HepG2 (cell line): Measurements from ENCODE around the gene WIPF2. TPM values are rescaled to one million over a fixed set of nuclear protein-coding genes. Genes with fewer than 3 reads are reported as not detected.

ENCODE experiments used
- ATAC-seq: fragments of 200-7000 bp; cut with Tn5 transposase; 3 replicates; pipeline ENCODE4 v1.9.1; 2020; ENCODE audit warnings: mild to moderate bottlenecking, moderate library complexity
- BruUV-seq: library from RNA; stranded (reverse); fragments of 400-500 nt; replicated peaks from 2 replicates; lab custom pipeline; 2021; lab: Mats Ljungman, UMichigan
- CTCF ChIA-PET: fragments of 300-600 bp; formaldehyde crosslinking; extraction: SDS; loops from one replicate; lab custom pipeline; 2021; ENCODE audit warnings: low total read pairs, inconsistent platforms, low intra/inter-chr PET ratio; lab: Yijun Ruan, JAX
- POLR2A ChIA-PET: fragments of 350-600 bp; sonication (Branson Sonifier 250); formaldehyde crosslinking; loops from one replicate; lab custom pipeline; 2020; ENCODE audit warnings: antibody characterized with exemption, inconsistent platforms; lab: Yijun Ruan, JAX
- DNase-seq: peaks from one replicate; pipeline ENCODE4 v3.0.0-alpha.2; 2015; ENCODE audit warnings: low spot score
- FAIRE-seq: peaks from 3 replicates; lab custom pipeline; 2011; peaks lifted over from hg19 to GRCh38; lab: Jason Lieb, UNC
- H2AFZ ChIP-seq: one replicate; pipeline ENCODE4 v1.6.1; 2011; ENCODE audit warnings: low read length, inconsistent platforms
- H3K27ac ChIP-seq: fragments of 300-600 bp; 3 replicates; pipeline ENCODE4 v1.8.0; 2011; ENCODE audit warnings: mixed run types, mild to moderate bottlenecking, mixed read lengths, low read length, inconsistent platforms; ENCODE audit not compliant: insufficient read depth; ENCODE audit errors: extremely low read length
- H3K27me3 ChIP-seq, 2 experiments: fragments of 200-600 bp in 1 of 2; 2 replicates in 1 of 2; 3 replicates in 1 of 2; pipeline versions ENCODE4 v1.6.0 to v1.8.0; 2011; ENCODE audit warnings: low read length in 2 of 2, mild to moderate bottlenecking in 2 of 2, moderate library complexity in 2 of 2, inconsistent platforms in 1 of 2; ENCODE audit not compliant: insufficient read depth in 2 of 2, control insufficient read depth in 1 of 2
- H3K36me3 ChIP-seq, 2 experiments: fragments of 200-600 bp in 1 of 2; replicated peaks in 1 of 2; 2 replicates in 1 of 2; 3 replicates in 1 of 2; pipeline versions ENCODE4 v1.5.1 to v1.8.0; 2011; ENCODE audit warnings: low read length in 2 of 2, inconsistent platforms in 1 of 2; ENCODE audit not compliant: insufficient read depth in 2 of 2, control insufficient read depth in 1 of 2
- H3K4me1 ChIP-seq: 2 replicates; pipeline ENCODE4 v1.5.1; 2012; ENCODE audit warnings: low read length, inconsistent platforms; ENCODE audit not compliant: insufficient read depth
- H3K4me2 ChIP-seq: 2 replicates; pipeline ENCODE4 v1.6.0; 2011; ENCODE audit warnings: low read depth, low read length, inconsistent platforms
- H3K4me3 ChIP-seq, 3 experiments: fragments of 200-600 bp in 1 of 3; sonication (generic), shearing (Covaris generic) in 1 of 3; replicated peaks in 1 of 3; 2 replicates each; pipeline ENCODE4 v1.5.1; 2011 to 2016; ENCODE audit warnings: low read length in 3 of 3, inconsistent platforms in 2 of 3, low read depth in 2 of 3, mild to moderate bottlenecking in 2 of 3, control low read depth in 1 of 3, mixed read lengths in 1 of 3; ENCODE audit not compliant: insufficient read depth in 1 of 3
- H3K79me2 ChIP-seq: one replicate; pipeline ENCODE4 v1.6.1; 2011; ENCODE audit warnings: low read length, inconsistent platforms; ENCODE audit not compliant: insufficient read depth
- H3K9ac ChIP-seq: 2 replicates; pipeline ENCODE4 v1.6.0; 2011; ENCODE audit warnings: mild to moderate bottlenecking, low read depth, low read length, inconsistent platforms; ENCODE audit not compliant: insufficient read depth
- H3K9me3 ChIP-seq: 2 replicates; pipeline ENCODE4 v1.5.1; 2012; ENCODE audit warnings: mild to moderate bottlenecking, low read length
- H4K20me1 ChIP-seq: 2 replicates; pipeline ENCODE4 v1.6.0; 2011; ENCODE audit warnings: inconsistent platforms, mild to moderate bottlenecking, low read length, moderate library complexity; ENCODE audit not compliant: insufficient read depth
- FOXP1 ChIP-seq, 2 experiments: fragments of 450-650 bp in 1 of 2; IDR thresholded peaks; 2 replicates each; pipeline ENCODE4 v1.6.1; 2017 to 2018; ENCODE audit warnings: antibody characterized with exemption in 1 of 2
- GLI4 ChIP-seq: sonication (generic); formaldehyde crosslinking; IDR thresholded peaks from 2 replicates; pipeline ENCODE4 v1.5.1; 2020; ENCODE audit warnings: missing genetic modification reagents, mild to moderate bottlenecking, moderate library complexity, borderline replicate concordance
- POLR2A ChIP-seq, 2 experiments: IDR thresholded peaks; 2 replicates each; pipeline ENCODE4 v1.6.1; 2011; ENCODE audit warnings: low read depth in 2 of 2, low read length in 2 of 2, mild to moderate bottlenecking in 1 of 2, moderate library complexity in 1 of 2; ENCODE audit not compliant: insufficient read depth in 1 of 2
- POLR2AphosphoS5 ChIP-seq: IDR thresholded peaks from 2 replicates; pipeline ENCODE4 v1.6.1; 2012; ENCODE audit warnings: low read depth, low read length
- SAFB2 ChIP-seq: sonication (generic); formaldehyde crosslinking; IDR thresholded peaks from 2 replicates; pipeline ENCODE4 v1.5.1; 2020; ENCODE audit warnings: missing genetic modification reagents, low read depth, mild to moderate bottlenecking, borderline replicate concordance
- ZBTB25 ChIP-seq: IDR thresholded peaks from 2 replicates; pipeline ENCODE4 v1.6.1; 2018; ENCODE audit warnings: missing genetic modification reagents
- ZKSCAN5 ChIP-seq: sonication (generic); formaldehyde crosslinking; IDR thresholded peaks from 2 replicates; pipeline ENCODE4 v1.5.1; 2020; ENCODE audit warnings: mild to moderate bottlenecking, missing genetic modification reagents
- ZNF574 ChIP-seq: sonication (generic); formaldehyde crosslinking; IDR thresholded peaks from 2 replicates; pipeline ENCODE4 v1.4.0; 2020; ENCODE audit warnings: missing genetic modification reagents
- WGBS: methylation state at CpG from one replicate; pipeline ENCODE4 v1.1.6; 2017; ENCODE audit warnings: low lambda C conversion rate; 5-methylcytosine and 5-hydroxymethylcytosine counted together
- in situ Hi-C: cut with HindIII; loops from 2 replicates; pipeline ENCODE4 v1.10.0; 2017; ENCODE audit warnings: low pct_unique_long_range_greater_than_20kb; ENCODE audit not compliant: extremely low pct_ligation_motif_present
- intact Hi-C: fragments of 100-400 bp; cut with micrococcal nuclease; formaldehyde crosslinking; loops from one replicate; pipeline ENCODE4 v1.10.0; 2022; ENCODE audit not compliant: unreplicated experiment
- polyA plus RNA-seq, 8 experiments: library from polyadenylated mRNA; depleted of rRNA in 3 of 8; stranded (reverse) in 7 of 8; unstranded in 1 of 8; fragments of >200 nt; fragmentation: Illumina TruSeq in 4 of 8; extraction: Trizol in 4 of 8; gene quantifications; 2 replicates each; pipeline versions ENCODE4 v1.2.1 to v1.2.3, GENCODE V29; 2011 to 2016; ENCODE audit warnings: low read depth in 4 of 8, missing spikeins in 1 of 8, mixed read lengths in 1 of 8; ENCODE audit not compliant: insufficient read depth in 1 of 8
- total RNA-seq, 5 experiments: library from RNA; depleted of rRNA; stranded (reverse); fragments of >200 nt; fragmentation: Illumina TruSeq; extraction: Trizol; gene quantifications; 2 replicates each; pipeline ENCODE4 v1.2.3, GENCODE V29; 2016; ENCODE audit warnings: low read depth in 1 of 5

WIPF2 gene
- total and polyA plus RNA-seq, 2 of the 13 experiments (the other 11 are each of a cell fraction or from before 2014, with no cell fraction given): 7.2 to 10.8 TPM

GRCh38 chr17:40306395-40306794 is 87.3 kb downstream of the WIPF2 start:
- Histone ChIP-seq H3K79me2 (no peaks in the 10 kb centered on the region), H3K27me3 (no peaks in the 10 kb centered on the region; a peak in 1 of 5 replicates), H2AFZ (no peak overlapping the region), H3K36me3 (peaks cover under 1 to 22% of the 10 kb centered on the region in 2 experiments; a peak in 4 of 5 replicates), H3K4me1 (peaks cover 49% of the 10 kb centered on the region), H3K9ac (no peak overlapping the region), H3K27ac (no peak overlapping the region), H3K9me3 (no peaks in the 10 kb centered on the region), H4K20me1 (no peaks in the 10 kb centered on the region), H3K4me2 (no peak overlapping the region), H3K4me3 (no peak overlapping the region)
- no peak for ATAC-seq
- DNase-seq: no peak
- ChIA-PET POLR2A (interaction anchor here (2.5 to 4.1 kb wide), 3 partner anchors 11 to 57 kb away, joined by 11 to 35 read pairs (median 33); no protein-coding TSS in a partner anchor), CTCF (interaction anchor here (8.6 kb wide), 1 partner anchor 48 kb away, joined by 157 read pairs; no protein-coding TSS in a partner anchor)
- intact Hi-C loops: no loop called here
- TF ChIP-seq POLR2A (IDR thresholded peaks at IDR 0.05; ENCODE audit: insufficient read depth in 1 of 2, low read depth in 2 of 2, low read length in 2 of 2): 0 out of 4 replicates have a peak, but pooled peaks of 1 of the 2 experiments have one; percentile 16
- TF ChIP-seq ZBTB25 (CRISPR knock-in tag): no peak
- TF ChIP-seq POLR2AphosphoS5: peak; percentile 23; the same call in 1 of the 2 replicates
- no peak for TF ChIP-seq GLI4
- no peak for TF ChIP-seq FOXP1 (IDR thresholded peaks at IDR 0.05)
- no peak for TF ChIP-seq FOXP1 (CRISPR knock-in tag; IDR thresholded peaks at IDR 0.05)
- TF ChIP-seq ZKSCAN5 (CRISPR knock-in tag): no peak
- no peak for TF ChIP-seq ZNF574
- no peak for TF ChIP-seq SAFB2 (CRISPR knock-in tag)
- BruUV-seq: no TSS peak
- in situ Hi-C loops: no loop called here
- WGBS: 59% methylated on average over 2 of the region's 2 CpGs
- FAIRE-seq: no peak
